Measurements from ENCODE around the gene RNASET2. TPM values are rescaled to one million over a fixed set of nuclear protein-coding genes. Genes with fewer than 3 reads are reported as not detected.

Gene RNASET2
- total RNA-seq, 2 donors from 2014 or later = 24.2 to 33.1 TPM

GRCh38 chr6:166926748-166927147, 29.6 kb downstream of the RNASET2 start:
- H3K4me3 ChIP-seq = no peak overlapping the region
- no peak for DNase-seq (ENCODE audit: low spot score)
- H3K27ac ChIP-seq = no peak overlapping the region
- H3K4me1 ChIP-seq = no peaks in the 10 kb centered on the region
- TF ChIP-seq CTCF (IDR thresholded peaks at IDR 0.05) = no peak
- peaks cover 9% of the 10 kb centered on the region for H3K36me3 ChIP-seq
- no peaks in the 10 kb centered on the region for H3K9me3 ChIP-seq
- no peaks in the 10 kb centered on the region for H3K27me3 ChIP-seq

- Histone ChIP-seq H3K4me3 (no peak overlapping the region), H3K9me3 (no peaks in the 10 kb centered on the region), H3K27ac (no peak overlapping the region), H3K36me3 (peaks cover 9% of the 10 kb centered on the region), H3K4me1 (no peaks in the 10 kb centered on the region), H3K27me3 (no peaks in the 10 kb centered on the region)
- TF ChIP-seq CTCF (IDR thresholded peaks at IDR 0.05) = no peak
- DNase-seq (ENCODE audit: low spot score) = no peak
Observed at GRCh38 chr6:166925141-166925996, 31.0 kb downstream of the RNASET2 start.

GRCh38 chr6:166924531-166924930, 31.8 kb downstream of the RNASET2 start:
- H3K4me1 ChIP-seq = no peaks in the 10 kb centered on the region
- H3K9me3 ChIP-seq = no peaks in the 10 kb centered on the region
- DNase-seq (ENCODE audit: low spot score) = no peak

GRCh38 chr6:166922937-166923336, 33.4 kb downstream of the RNASET2 start:
- Histone ChIP-seq H3K4me3 (no peak overlapping the region), H3K36me3 (no peaks in the 10 kb centered on the region), H3K9me3 (no peaks in the 10 kb centered on the region), H3K4me1 (no peaks in the 10 kb centered on the region), H3K27me3 (no peaks in the 10 kb centered on the region), H3K27ac (no peak overlapping the region)
- DNase-seq (ENCODE audit: low spot score) = no peak
- no peak for TF ChIP-seq CTCF (IDR thresholded peaks at IDR 0.05)

More at GRCh38 chr6:166924531-166924930, 31.8 kb downstream of the RNASET2 start:
- peaks cover 9% of the 10 kb centered on the region for H3K36me3 ChIP-seq
- H3K27me3 ChIP-seq = no peaks in the 10 kb centered on the region
- H3K27ac ChIP-seq = no peak overlapping the region
- TF ChIP-seq CTCF (IDR thresholded peaks at IDR 0.05) = no peak
- H3K4me3 ChIP-seq = no peak overlapping the region

- Histone ChIP-seq H3K4me1 (no peaks in the 10 kb centered on the region), H3K4me3 (no peak overlapping the region), H3K36me3 (no peaks in the 10 kb centered on the region), H3K27ac (no peak overlapping the region), H3K27me3 (no peaks in the 10 kb centered on the region), H3K9me3 (peaks cover 0 to 7% of the 10 kb centered on the region in 2 donors)
- DNase-seq (ENCODE audit: low spot score) = no peak
- no peak for TF ChIP-seq CTCF (IDR thresholded peaks at IDR 0.05)
Observed at GRCh38 chr6:166921570-166921969, 34.8 kb downstream of the RNASET2 start.

Data from right atrium auricular region (tissue), 2 donors.